NB4 (cell line): Measurements from ENCODE around the gene INCENP.

Experiments
- MYC ChIP-seq: IDR thresholded peaks from 2 replicates; pipeline ENCODE4 v1.6.1; 2011; ENCODE audit warnings: low read depth, low read length
- POLR2A ChIP-seq: IDR thresholded peaks from 2 replicates; pipeline ENCODE4 v1.6.1; 2011; ENCODE audit warnings: mild to moderate bottlenecking; ENCODE audit not compliant: insufficient read length; ENCODE audit errors: extremely low read depth
- TF ChIP-seq, protein P1 (sequence below): IDR thresholded peaks from one replicate; pipeline ENCODE4 v1.5.1; 2012; ENCODE audit warnings: low read depth, low read length
- TF ChIP-seq, protein P2 (sequence below): IDR thresholded peaks from 2 replicates; pipeline ENCODE4 v1.6.1; 2011; ENCODE audit warnings: low read depth, low read length

DNA sequence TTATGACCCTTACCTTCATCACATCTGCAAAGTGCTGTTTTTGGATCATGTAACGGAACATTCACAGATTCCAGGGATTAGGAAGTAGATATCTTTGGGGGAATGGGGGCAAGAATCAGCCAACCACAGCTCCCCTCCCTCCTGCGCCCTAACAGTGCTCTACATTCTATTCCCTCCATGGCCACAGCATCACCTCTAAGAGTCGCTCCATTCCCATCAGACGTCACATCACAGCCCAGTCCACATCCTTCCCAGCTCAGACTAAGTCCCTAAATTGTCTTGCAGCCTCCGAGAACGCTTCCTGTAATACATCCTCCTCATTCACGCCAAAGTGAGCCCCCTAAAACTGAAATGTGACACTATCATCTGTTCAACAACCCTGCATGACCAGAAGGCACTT is 72.1 kb downstream of the INCENP start:
- TF ChIP-seq POLR2A: no peak
- TF ChIP-seq, protein P1, sequence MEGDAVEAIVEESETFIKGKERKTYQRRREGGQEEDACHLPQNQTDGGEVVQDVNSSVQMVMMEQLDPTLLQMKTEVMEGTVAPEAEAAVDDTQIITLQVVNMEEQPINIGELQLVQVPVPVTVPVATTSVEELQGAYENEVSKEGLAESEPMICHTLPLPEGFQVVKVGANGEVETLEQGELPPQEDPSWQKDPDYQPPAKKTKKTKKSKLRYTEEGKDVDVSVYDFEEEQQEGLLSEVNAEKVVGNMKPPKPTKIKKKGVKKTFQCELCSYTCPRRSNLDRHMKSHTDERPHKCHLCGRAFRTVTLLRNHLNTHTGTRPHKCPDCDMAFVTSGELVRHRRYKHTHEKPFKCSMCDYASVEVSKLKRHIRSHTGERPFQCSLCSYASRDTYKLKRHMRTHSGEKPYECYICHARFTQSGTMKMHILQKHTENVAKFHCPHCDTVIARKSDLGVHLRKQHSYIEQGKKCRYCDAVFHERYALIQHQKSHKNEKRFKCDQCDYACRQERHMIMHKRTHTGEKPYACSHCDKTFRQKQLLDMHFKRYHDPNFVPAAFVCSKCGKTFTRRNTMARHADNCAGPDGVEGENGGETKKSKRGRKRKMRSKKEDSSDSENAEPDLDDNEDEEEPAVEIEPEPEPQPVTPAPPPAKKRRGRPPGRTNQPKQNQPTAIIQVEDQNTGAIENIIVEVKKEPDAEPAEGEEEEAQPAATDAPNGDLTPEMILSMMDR: peak; percentile 15
- no peak for TF ChIP-seq MYC
- TF ChIP-seq, protein P2, sequence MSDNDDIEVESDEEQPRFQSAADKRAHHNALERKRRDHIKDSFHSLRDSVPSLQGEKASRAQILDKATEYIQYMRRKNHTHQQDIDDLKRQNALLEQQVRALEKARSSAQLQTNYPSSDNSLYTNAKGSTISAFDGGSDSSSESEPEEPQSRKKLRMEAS: no peak
